HL-60 (cell line): Measurements from ENCODE around the gene FAM83G.
A peak's percentile ranks its signal among the peaks of the same experiment; 100 is the strongest.

ENCODE experiments used
- DNase-seq, 2 experiments: peaks; one replicate each; pipeline ENCODE4 v3.0.0-alpha.2; 2010 to 2020; ENCODE audit warnings: low read depth in 1 of 2, low spot score in 1 of 2
- H3K27ac ChIP-seq: fragments of 250-450 bp; sonication (Bioruptor Pico); replicated peaks from 2 replicates; pipeline ENCODE4 v1.5.1; 2020; ENCODE audit warnings: mild to moderate bottlenecking, moderate library complexity
- H3K27me3 ChIP-seq: fragments of 250-450 bp; sonication (Bioruptor Pico); 2 replicates; pipeline ENCODE4 v1.5.1; 2021; ENCODE audit warnings: mild to moderate bottlenecking, moderate library complexity; ENCODE audit not compliant: insufficient read depth, poor library complexity, severe bottlenecking
- H3K4me3 ChIP-seq: replicated peaks from 2 replicates; pipeline ENCODE4 v1.5.1; 2011; ENCODE audit warnings: mild to moderate bottlenecking, control low read depth, low read length; ENCODE audit not compliant: insufficient read depth
- GABPA ChIP-seq: IDR thresholded peaks from 2 replicates; pipeline ENCODE4 v1.6.1; 2012; ENCODE audit warnings: low read depth
- POLR2AphosphoS5 ChIP-seq: IDR thresholded peaks from 2 replicates; pipeline ENCODE4 v1.6.1; 2012; ENCODE audit warnings: low read depth
- REST ChIP-seq: IDR thresholded peaks from 2 replicates; pipeline ENCODE4 v1.6.1; 2012; ENCODE audit warnings: low read depth; ENCODE audit not compliant: insufficient replicate concordance
- SPI1 ChIP-seq: IDR thresholded peaks from 2 replicates; pipeline ENCODE4 v1.6.1; 2012; ENCODE audit warnings: low read depth, mild to moderate bottlenecking, borderline replicate concordance
- TF ChIP-seq, protein P1 (sequence below): IDR thresholded peaks from one replicate; pipeline ENCODE4 v1.5.1; 2011; ENCODE audit warnings: low read length, control low read depth, inconsistent platforms; ENCODE audit not compliant: insufficient read depth

Gene FAM83G

GRCh38 chr17:18950346-18950745, 54.2 kb downstream of the FAM83G start:
- TF ChIP-seq SPI1 (peak; percentile 14; the same call in 1 of the 2 replicates), GABPA (no peak), REST (no peak)
- DNase-seq = no peak
- no peak overlapping the region for H3K4me3 ChIP-seq
- H3K27me3 ChIP-seq = no peaks in the 10 kb centered on the region
- H3K27ac ChIP-seq = no peak overlapping the region

GRCh38 chr17:18949566-18949965, 55.0 kb downstream of the FAM83G start:
- TF ChIP-seq, protein P1, sequence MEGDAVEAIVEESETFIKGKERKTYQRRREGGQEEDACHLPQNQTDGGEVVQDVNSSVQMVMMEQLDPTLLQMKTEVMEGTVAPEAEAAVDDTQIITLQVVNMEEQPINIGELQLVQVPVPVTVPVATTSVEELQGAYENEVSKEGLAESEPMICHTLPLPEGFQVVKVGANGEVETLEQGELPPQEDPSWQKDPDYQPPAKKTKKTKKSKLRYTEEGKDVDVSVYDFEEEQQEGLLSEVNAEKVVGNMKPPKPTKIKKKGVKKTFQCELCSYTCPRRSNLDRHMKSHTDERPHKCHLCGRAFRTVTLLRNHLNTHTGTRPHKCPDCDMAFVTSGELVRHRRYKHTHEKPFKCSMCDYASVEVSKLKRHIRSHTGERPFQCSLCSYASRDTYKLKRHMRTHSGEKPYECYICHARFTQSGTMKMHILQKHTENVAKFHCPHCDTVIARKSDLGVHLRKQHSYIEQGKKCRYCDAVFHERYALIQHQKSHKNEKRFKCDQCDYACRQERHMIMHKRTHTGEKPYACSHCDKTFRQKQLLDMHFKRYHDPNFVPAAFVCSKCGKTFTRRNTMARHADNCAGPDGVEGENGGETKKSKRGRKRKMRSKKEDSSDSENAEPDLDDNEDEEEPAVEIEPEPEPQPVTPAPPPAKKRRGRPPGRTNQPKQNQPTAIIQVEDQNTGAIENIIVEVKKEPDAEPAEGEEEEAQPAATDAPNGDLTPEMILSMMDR = no peak
- TF ChIP-seq REST (no peak), GABPA (no peak), POLR2AphosphoS5 (no peak), SPI1 (no peak)
- no peak overlapping the region for H3K27ac ChIP-seq
- no peak for DNase-seq
- H3K4me3 ChIP-seq = no peak overlapping the region
- H3K27me3 ChIP-seq = no peaks in the 10 kb centered on the region

- Histone ChIP-seq H3K27ac (no peak overlapping the region), H3K27me3 (no peaks in the 10 kb centered on the region), H3K4me3 (no peak overlapping the region)
- TF ChIP-seq, protein P1 = no peak
- no peak for TF ChIP-seq GABPA
- no peak for TF ChIP-seq SPI1
- no peak for TF ChIP-seq REST
- TF ChIP-seq POLR2AphosphoS5 = no peak
- no peak for DNase-seq
Measured at GRCh38 chr17:18948476-18949006, 56.0 kb downstream of the FAM83G start.
